Neuronal stem cell (in vitro differentiated cells): ENCODE data around the gene MARK2.

Experiments used
- DNase-seq: peaks from one replicate; pipeline ENCODE4 v3.0.0-alpha.2; 2013; ENCODE audit warnings: low spot score
- H2AFZ ChIP-seq: one replicate; pipeline ENCODE4 v1.6.1; 2013; ENCODE audit warnings: mild to moderate bottlenecking, low read length, inconsistent platforms
- H2AK5ac ChIP-seq: 2 replicates; pipeline ENCODE4 v1.6.1; 2013; ENCODE audit warnings: low read depth, mild to moderate bottlenecking, inconsistent platforms, low read length, moderate library complexity, mixed read lengths
- H2BK120ac ChIP-seq: 2 replicates; pipeline ENCODE4 v1.6.1; 2013; ENCODE audit warnings: low read depth, mild to moderate bottlenecking, inconsistent platforms, low read length, moderate library complexity, mixed read lengths
- H2BK12ac ChIP-seq: one replicate; pipeline ENCODE4 v1.6.1; 2013; ENCODE audit warnings: low read length, inconsistent platforms
- H2BK15ac ChIP-seq: 2 replicates; pipeline ENCODE4 v1.6.1; 2013; ENCODE audit warnings: mild to moderate bottlenecking, low read length, inconsistent platforms, mixed read lengths
- H2BK5ac ChIP-seq: one replicate; pipeline ENCODE4 v1.6.1; 2013; ENCODE audit warnings: inconsistent platforms, mild to moderate bottlenecking, low read length, moderate library complexity
- H3K14ac ChIP-seq: one replicate; pipeline ENCODE4 v1.6.1; 2013; ENCODE audit warnings: low read length, inconsistent platforms
- H3K18ac ChIP-seq: 2 replicates; pipeline ENCODE4 v1.6.1; 2013; ENCODE audit warnings: low read length, inconsistent platforms
- H3K23ac ChIP-seq: 2 replicates; pipeline ENCODE4 v1.6.1; 2013; ENCODE audit warnings: low read depth, mild to moderate bottlenecking, mixed read lengths, low read length, inconsistent platforms; ENCODE audit not compliant: poor library complexity
- H3K27ac ChIP-seq: replicated peaks from 3 replicates; pipeline ENCODE4 v1.5.1; 2013; ENCODE audit warnings: low read length, inconsistent platforms
- H3K27me3 ChIP-seq, 3 experiments: 2 replicates each; pipeline ENCODE4 v1.6.1; 2013; ENCODE audit warnings: low read length in 3 of 3, mild to moderate bottlenecking in 2 of 3, inconsistent platforms in 1 of 3, low read depth in 1 of 3, mixed read lengths in 1 of 3, moderate library complexity in 1 of 3; ENCODE audit not compliant: control insufficient read depth in 3 of 3, insufficient read depth in 3 of 3
- H3K36me3 ChIP-seq, 2 donors: replicated peaks in 1 of 2; 2 replicates each; pipeline ENCODE4 v1.6.1; 2013; ENCODE audit warnings: low read length in 2 of 2; ENCODE audit not compliant: control insufficient read depth in 2 of 2, insufficient read depth in 2 of 2
- H3K4ac ChIP-seq: 2 replicates; pipeline ENCODE4 v1.6.1; 2013; ENCODE audit warnings: inconsistent platforms, mild to moderate bottlenecking, low read length, moderate library complexity
- H3K4me1 ChIP-seq, 2 donors: 1 replicate in 1 of 2; 2 replicates in 1 of 2; pipeline ENCODE4 v1.6.1; 2013; ENCODE audit warnings: low read length in 2 of 2, low read depth in 1 of 2; ENCODE audit not compliant: control insufficient read depth in 2 of 2, insufficient read depth in 1 of 2
- H3K4me2 ChIP-seq: one replicate; pipeline ENCODE4 v1.6.1; 2013; ENCODE audit warnings: mild to moderate bottlenecking, low read length, inconsistent platforms; ENCODE audit not compliant: insufficient read depth, poor library complexity, severe bottlenecking
- H3K4me3 ChIP-seq, 2 donors: 2 replicates each; pipeline ENCODE4 v1.5.1; 2013; ENCODE audit warnings: low read length in 2 of 2, mild to moderate bottlenecking in 2 of 2, inconsistent platforms in 1 of 2, moderate library complexity in 1 of 2
- H3K79me1 ChIP-seq: one replicate; pipeline ENCODE4 v1.6.1; 2013; ENCODE audit warnings: low read depth, mild to moderate bottlenecking, inconsistent platforms, low read length, moderate library complexity
- H3K9ac ChIP-seq: one replicate; pipeline ENCODE4 v1.6.1; 2013; ENCODE audit warnings: mild to moderate bottlenecking, low read depth, low read length, inconsistent platforms; ENCODE audit not compliant: poor library complexity
- H3K9me3 ChIP-seq, 2 donors: replicated peaks in 1 of 2; 2 replicates each; pipeline versions ENCODE3 to v1.6.1; 2013; ENCODE audit warnings: low read length in 2 of 2, mild to moderate bottlenecking in 2 of 2, inconsistent platforms in 1 of 2, low read depth in 1 of 2, mixed read lengths in 1 of 2, moderate library complexity in 1 of 2; ENCODE audit not compliant: control insufficient read depth in 2 of 2, insufficient read depth in 1 of 2
- H4K8ac ChIP-seq: one replicate; pipeline ENCODE4 v1.6.1; 2013; ENCODE audit warnings: low read depth, mild to moderate bottlenecking, inconsistent platforms, low read length, moderate library complexity
- H4K91ac ChIP-seq: one replicate; pipeline ENCODE4 v1.6.1; 2013; ENCODE audit warnings: low read length, low read depth, mild to moderate bottlenecking, inconsistent platforms; ENCODE audit not compliant: poor library complexity
- whole genome bisulfite sequencing, 2 donors: extraction: QIAGEN DNeasy Blood & Tissue Kit; methylation state at CpG; one replicate each; pipeline ENCODE4 v1.1.7; 2013; ENCODE audit warnings: missing lambda C conversion rate in 2 of 2, mixed read lengths in 1 of 2; ENCODE audit not compliant: insufficient read length in 2 of 2, insufficient replicate concordance in 1 of 2; ENCODE audit errors: extremely low coverage in 2 of 2; 5-methylcytosine and 5-hydroxymethylcytosine counted together

The MARK2 gene

DNA sequence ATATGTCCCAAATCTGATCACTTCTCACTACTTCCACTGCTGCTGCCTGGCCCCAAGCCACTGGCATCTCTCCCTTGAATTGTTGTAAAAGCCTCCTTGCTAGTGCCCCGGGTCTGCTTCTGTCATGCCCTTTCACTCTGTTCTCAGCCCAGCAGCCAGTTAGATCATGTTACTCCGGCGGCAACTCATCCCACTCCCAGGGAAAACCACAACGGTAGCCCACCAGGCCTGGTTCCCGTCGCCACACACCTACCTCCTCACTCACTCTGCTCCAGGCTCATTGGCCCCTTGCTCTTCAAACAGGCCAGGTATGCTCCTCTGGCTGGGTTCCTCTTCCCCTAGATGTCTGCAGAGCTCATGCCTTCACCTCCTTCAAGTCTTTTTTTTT is 3.8 kb upstream of the MARK2 start:
- Histone ChIP-seq H3K27me3 (no peaks in the 10 kb centered on the region), H3K18ac (no peak overlapping the region), H3K27ac (no peak overlapping the region), H2BK5ac (no peak overlapping the region), H3K9me3 (no peaks in the 10 kb centered on the region), H2BK15ac (no peak overlapping the region), H2AFZ (no peak overlapping the region), H2AK5ac (no peak overlapping the region), H4K91ac (no peak overlapping the region), H3K4me2 (no peak overlapping the region), H3K9ac (no peak overlapping the region), H3K4ac (no peak overlapping the region), H2BK12ac (no peak overlapping the region), H4K8ac (no peak overlapping the region), H3K14ac (no peak overlapping the region), H3K79me1 (peaks cover 2% of the 10 kb centered on the region), H3K4me3 (no peak overlapping the region), H2BK120ac (no peak overlapping the region), H3K23ac (no peak overlapping the region), H3K4me1 (peaks cover 6 to 9% of the 10 kb centered on the region in 2 donors), H3K36me3 (no peaks in the 10 kb centered on the region)
- DNase-seq = no peak
- WGBS, 2 donors = no CpG with 5 or more reads among the region's 6 CpGs

DNA sequence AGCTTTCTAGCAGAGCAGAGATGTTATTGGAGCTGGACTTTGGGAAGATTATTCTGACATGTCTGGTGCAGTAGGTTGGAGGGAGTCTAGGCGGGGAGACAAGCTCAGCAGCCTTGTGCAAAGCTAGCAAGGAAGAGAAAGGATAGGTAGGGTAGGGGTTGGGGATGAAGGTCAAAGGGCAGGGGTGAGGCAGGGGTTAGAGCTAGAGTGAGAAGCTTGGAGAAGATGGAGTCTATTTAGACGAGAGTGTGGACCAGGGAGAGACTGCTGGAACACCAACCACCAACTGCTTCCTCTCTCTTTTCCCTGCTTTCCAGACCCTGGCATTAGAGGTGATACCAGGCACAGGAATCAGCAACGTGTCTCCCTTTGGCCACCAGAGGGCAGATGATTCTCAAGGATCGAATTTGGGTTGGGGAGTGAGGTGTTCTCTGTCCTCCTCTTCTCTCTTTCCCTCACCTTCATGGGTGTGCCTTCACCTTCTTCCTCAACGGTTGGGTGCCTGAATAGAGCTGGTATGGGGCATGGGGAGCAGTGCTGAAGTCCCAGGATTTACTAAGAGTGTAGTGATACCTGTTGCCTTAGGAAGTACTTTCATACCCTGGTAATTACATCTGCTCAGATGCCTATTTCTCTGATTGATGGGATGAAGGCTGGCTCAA is 1.8 kb upstream of the MARK2 start:
- H3K14ac ChIP-seq = no peak overlapping the region
- H3K27ac ChIP-seq = no peak overlapping the region
- H4K91ac ChIP-seq = no peak overlapping the region
- no peak overlapping the region for H3K23ac ChIP-seq
- H3K4me2 ChIP-seq = no peak overlapping the region
- H3K4ac ChIP-seq = no peak overlapping the region
- H2BK120ac ChIP-seq = peak overlapping the region; percentile 35
- no peak overlapping the region for H2AFZ ChIP-seq
- H2BK12ac ChIP-seq = no peak overlapping the region
- DNase-seq = peak; percentile 76
- H3K36me3 ChIP-seq = peaks cover 0 to 8% of the 10 kb centered on the region in 2 donors
- no peak overlapping the region for H2AK5ac ChIP-seq
- H3K79me1 ChIP-seq = peaks cover 2% of the 10 kb centered on the region
- no peak overlapping the region for H2BK15ac ChIP-seq
- no peak overlapping the region for H3K4me3 ChIP-seq
- H4K8ac ChIP-seq = no peak overlapping the region
- no peaks in the 10 kb centered on the region for H3K9me3 ChIP-seq
- no CpG with 5 or more reads among the region's 5 CpGs for WGBS, 2 donors
- H2BK5ac ChIP-seq = no peak overlapping the region
- peak overlapping the region; percentile 12 for H3K18ac ChIP-seq
- no peak overlapping the region for H3K9ac ChIP-seq
- H3K4me1 ChIP-seq = peaks cover 16 to 26% of the 10 kb centered on the region in 2 donors
- H3K27me3 ChIP-seq = no peaks in the 10 kb centered on the region

DNA sequence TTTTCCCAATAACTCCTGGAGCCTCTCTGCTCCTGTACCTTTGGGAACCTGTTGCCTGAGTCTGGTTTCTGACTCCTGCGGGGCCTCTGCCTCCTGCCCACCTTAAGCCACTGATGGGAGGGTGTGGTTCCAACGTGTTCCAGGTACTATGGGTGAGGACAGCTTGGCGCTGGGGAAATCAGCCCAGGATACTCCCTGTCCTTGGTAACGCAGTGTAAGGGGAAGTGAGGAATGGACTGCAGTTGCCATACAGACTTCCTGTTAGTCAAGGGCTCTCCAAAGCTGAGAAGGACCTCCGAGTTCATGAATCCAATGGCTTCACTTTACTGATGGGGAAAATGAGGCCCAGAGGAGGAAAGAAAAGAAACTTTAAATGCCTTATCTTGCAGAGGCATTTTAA is 1.2 kb upstream of the MARK2 start:
- Histone ChIP-seq H4K91ac (no peak overlapping the region), H3K79me1 (peaks cover 2% of the 10 kb centered on the region), H3K9me3 (no peaks in the 10 kb centered on the region), H3K9ac (no peak overlapping the region), H3K18ac (no peak overlapping the region), H3K36me3 (peaks cover 0 to 13% of the 10 kb centered on the region in 2 donors), H3K23ac (no peak overlapping the region), H2AK5ac (no peak overlapping the region), H2BK12ac (no peak overlapping the region), H3K4me2 (no peak overlapping the region), H3K27me3 (no peaks in the 10 kb centered on the region), H2BK5ac (no peak overlapping the region), H3K4ac (no peak overlapping the region), H2BK15ac (no peak overlapping the region), H4K8ac (no peak overlapping the region), H2BK120ac (no peak overlapping the region), H3K14ac (no peak overlapping the region), H3K4me1 (peaks cover 16 to 26% of the 10 kb centered on the region in 2 donors), H3K27ac (no peak overlapping the region), H2AFZ (peak overlapping the region; percentile 80), H3K4me3 (no peak overlapping the region)
- DNase-seq = no peak
- WGBS, 2 donors = no CpG with 5 or more reads among the region's 5 CpGs

DNA sequence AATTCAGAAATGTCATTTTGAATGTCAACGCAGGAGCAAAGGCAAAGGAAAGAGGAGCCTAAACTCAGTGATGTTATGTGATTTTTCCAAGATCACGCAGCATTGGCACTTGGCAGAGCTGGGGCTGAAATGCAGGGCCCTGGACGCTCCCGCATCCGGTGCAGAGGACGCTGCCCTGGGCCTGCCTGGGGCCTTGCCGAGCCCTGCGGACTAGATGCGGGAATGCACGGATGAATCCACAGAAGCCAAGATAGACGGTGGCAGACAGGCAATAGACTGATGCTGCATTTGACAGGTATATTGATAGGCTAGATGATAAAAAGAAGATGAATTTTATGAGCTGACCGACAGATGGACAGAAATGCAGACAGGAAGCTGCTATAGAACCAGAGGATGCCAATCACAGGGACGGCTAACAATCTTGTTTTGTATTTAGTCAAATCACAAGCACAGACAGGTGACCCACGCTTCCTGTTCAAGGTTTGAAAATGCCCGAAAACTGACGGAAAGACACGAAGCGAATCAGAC is 696 bp upstream of the MARK2 start:
- peaks cover 0 to 18% of the 10 kb centered on the region in 2 donors for H3K36me3 ChIP-seq
- no peak overlapping the region for H2BK12ac ChIP-seq
- H2BK120ac ChIP-seq = no peak overlapping the region
- no peaks in the 10 kb centered on the region for H3K27me3 ChIP-seq
- H3K79me1 ChIP-seq = peaks cover 2% of the 10 kb centered on the region
- DNase-seq = no peak
- H3K4me2 ChIP-seq = peak overlapping the region; percentile 39
- no peak overlapping the region for H3K4ac ChIP-seq
- H4K8ac ChIP-seq = no peak overlapping the region
- H3K4me1 ChIP-seq = peaks cover 16 to 26% of the 10 kb centered on the region in 2 donors
- no peak overlapping the region for H2BK5ac ChIP-seq
- peak overlapping the region; percentile 15 for H3K18ac ChIP-seq
- H2AFZ ChIP-seq = peak overlapping the region; percentile 80
- H3K4me3 ChIP-seq = peak overlapping the region in 1 of 2 donors; percentile 37
- H4K91ac ChIP-seq = no peak overlapping the region
- no peak overlapping the region for H3K14ac ChIP-seq
- H3K23ac ChIP-seq = no peak overlapping the region
- WGBS, 2 donors = no CpG with 5 or more reads among the region's 18 CpGs
- peak overlapping the region; percentile 83 for H3K9ac ChIP-seq
- no peak overlapping the region for H2AK5ac ChIP-seq
- H3K9me3 ChIP-seq = no peaks in the 10 kb centered on the region
- no peak overlapping the region for H3K27ac ChIP-seq
- no peak overlapping the region for H2BK15ac ChIP-seq
